GM23338 (cell line): ENCODE results near the gene KLK2. TPM values are rescaled to one million over a fixed set of nuclear protein-coding genes. Genes with fewer than 3 reads are reported as not detected.

Experiments
- ATAC-seq: fragments of 200-7000 bp; cut with Tn5 transposase; 3 replicates; pipeline ENCODE4 v1.9.1; 2020
- DNase-seq: peaks from one replicate; pipeline ENCODE4 v3.0.0-alpha.2; 2015; ENCODE audit warnings: low spot score
- H2AFZ ChIP-seq: fragments of 200-600 bp; sonication (generic); 2 replicates; pipeline ENCODE4 v1.8.0; 2016; ENCODE audit warnings: antibody characterized with exemption, mild to moderate bottlenecking, moderate library complexity
- H3F3A ChIP-seq: fragments of 200-600 bp; sonication (generic); replicated peaks from 2 replicates; pipeline ENCODE4 v1.8.0; 2017; ENCODE audit warnings: antibody characterized with exemption, mixed run types, low read depth
- H3K27ac ChIP-seq: fragments of 200-600 bp; sonication (generic); 2 replicates; pipeline ENCODE4 v1.6.1; 2016; ENCODE audit warnings: low read depth
- H3K27me3 ChIP-seq: fragments of 200-600 bp; sonication (generic); 2 replicates; pipeline ENCODE4 v1.8.0; 2016; ENCODE audit warnings: mild to moderate bottlenecking, mixed run types, moderate library complexity; ENCODE audit not compliant: insufficient read depth
- H3K36me3 ChIP-seq: fragments of 200-600 bp; sonication (generic); 2 replicates; pipeline ENCODE4 v1.8.0; 2016; ENCODE audit warnings: mild to moderate bottlenecking; ENCODE audit not compliant: insufficient read depth
- H3K4me1 ChIP-seq: fragments of 200-600 bp; sonication (generic); 2 replicates; pipeline ENCODE4 v1.8.0; 2016; ENCODE audit warnings: mild to moderate bottlenecking, moderate library complexity; ENCODE audit not compliant: insufficient read depth
- H3K4me2 ChIP-seq: fragments of 200-600 bp; sonication (generic); 2 replicates; pipeline ENCODE4 v1.7.1; 2017; ENCODE audit warnings: mixed run types
- H3K4me3 ChIP-seq: fragments of 200-600 bp; sonication (generic); 2 replicates; pipeline ENCODE4 v1.6.1; 2016; ENCODE audit warnings: mixed run types
- H3K79me2 ChIP-seq: fragments of 200-600 bp; sonication (generic); replicated peaks from 2 replicates; pipeline ENCODE4 v1.8.0; 2017; ENCODE audit warnings: mild to moderate bottlenecking; ENCODE audit not compliant: insufficient read depth
- H3K9me2 ChIP-seq: fragments of 200-600 bp; sonication (generic); 2 replicates; pipeline ENCODE4 v1.8.0; 2017; ENCODE audit not compliant: insufficient read depth
- H4K20me1 ChIP-seq: fragments of 200-600 bp; sonication (generic); replicated peaks from 2 replicates; pipeline ENCODE4 v1.8.0; 2017; ENCODE audit warnings: mild to moderate bottlenecking; ENCODE audit not compliant: insufficient read depth
- H3K27ac Mint-ChIP-seq: 2 replicates; pipeline ENCODE4 v1.8.0; 2020; ENCODE audit warnings: inconsistent platforms, mild to moderate bottlenecking, moderate library complexity, mixed read lengths
- H3K27me3 Mint-ChIP-seq: 3 replicates; pipeline ENCODE4 v1.8.0; 2022; ENCODE audit warnings: low read depth, mild to moderate bottlenecking, moderate library complexity, mixed read lengths, inconsistent platforms; ENCODE audit not compliant: insufficient read depth, poor library complexity
- H3K36me3 Mint-ChIP-seq: 3 replicates; pipeline ENCODE4 v1.8.0; 2021; ENCODE audit warnings: low read depth, mild to moderate bottlenecking, inconsistent platforms, moderate library complexity, mixed read lengths
- H3K4me1 Mint-ChIP-seq: 3 replicates; pipeline ENCODE4 v1.8.0; 2020; ENCODE audit warnings: mild to moderate bottlenecking, inconsistent platforms, mixed read lengths
- H3K4me3 Mint-ChIP-seq: 3 replicates; pipeline ENCODE4 v1.8.0; 2021; ENCODE audit warnings: moderate library complexity, mild to moderate bottlenecking, inconsistent platforms, mixed read lengths
- H3K9me3 Mint-ChIP-seq: 3 replicates; pipeline ENCODE4 v1.8.0; 2020; ENCODE audit warnings: moderate library complexity, mild to moderate bottlenecking, inconsistent platforms, mixed read lengths
- CREB1 ChIP-seq: fragments of 250-450 bp; sonication (Bioruptor Pico); IDR thresholded peaks from 2 replicates; pipeline ENCODE4 v1.5.0; 2020; ENCODE audit warnings: low read depth, mild to moderate bottlenecking, moderate library complexity
- CTCF ChIP-seq, 2 experiments: fragments of 200-600 bp in 1 of 2; sonication (generic) in 1 of 2; conservative IDR thresholded peaks; 2 replicates each; pipeline versions ENCODE4 v1.5.1 to v1.6.1; 2016 to 2017; ENCODE audit warnings: antibody characterized with exemption in 2 of 2, low read depth in 2 of 2, mild to moderate bottlenecking in 2 of 2, moderate library complexity in 1 of 2
- EZH2 ChIP-seq: fragments of 200-600 bp; sonication (generic); IDR thresholded peaks from one replicate; pipeline ENCODE4 v1.8.0; 2017; ENCODE audit warnings: antibody characterized with exemption, mild to moderate bottlenecking, low read depth; ENCODE audit not compliant: unreplicated experiment
- EZH2phosphoT487 ChIP-seq: fragments of 200-600 bp; sonication (generic); IDR thresholded peaks from one replicate; pipeline ENCODE4 v1.8.1; 2018; ENCODE audit warnings: antibody characterized with exemption; ENCODE audit not compliant: unreplicated experiment
- JUNB ChIP-seq: IDR thresholded peaks from one replicate; pipeline ENCODE4 v1.6.1; 2016; ENCODE audit warnings: antibody characterized with exemption; ENCODE audit not compliant: unreplicated experiment
- NANOG ChIP-seq: IDR thresholded peaks from 2 replicates; pipeline ENCODE4 v1.6.1; 2016; ENCODE audit warnings: antibody characterized with exemption, borderline replicate concordance
- POLR2AphosphoS5 ChIP-seq: IDR thresholded peaks from 2 replicates; pipeline ENCODE4 v1.6.1; 2016; ENCODE audit warnings: antibody characterized with exemption, low read depth
- REST ChIP-seq: IDR thresholded peaks from one replicate; pipeline ENCODE4 v1.6.1; 2018; ENCODE audit warnings: antibody characterized with exemption; ENCODE audit not compliant: unreplicated experiment
- STAT1 ChIP-seq: IDR thresholded peaks from one replicate; pipeline ENCODE4 v1.6.1; 2016; ENCODE audit warnings: antibody characterized with exemption; ENCODE audit not compliant: unreplicated experiment
- ZNF114 ChIP-seq: fragments of 250-450 bp; sonication (Bioruptor Pico); IDR thresholded peaks from 2 replicates; pipeline ENCODE4 v1.5.0; 2020; ENCODE audit warnings: mild to moderate bottlenecking, moderate library complexity
- ZNF331 ChIP-seq: fragments of 250-450 bp; sonication (Bioruptor Pico); IDR thresholded peaks from 2 replicates; pipeline ENCODE4 v1.5.0; 2020; ENCODE audit warnings: low read depth, mild to moderate bottlenecking, moderate library complexity
- ZNF462 ChIP-seq: fragments of 250-450 bp; sonication (Bioruptor Pico); IDR thresholded peaks from 2 replicates; pipeline ENCODE4 v1.5.0; 2020; ENCODE audit warnings: mild to moderate bottlenecking, moderate library complexity
- polyA plus RNA-seq: library from polyadenylated mRNA; unstranded; fragments of >200 nt; fragmentation: Nextera tagmentation; extraction: Ambion mirVana; gene quantifications from 2 replicates; pipeline ENCODE4 v1.2.1, GENCODE V29; 2016
- total RNA-seq: library from RNA; depleted of rRNA; stranded (reverse); fragments of >200 nt; shearing (Covaris generic); gene quantifications from 2 replicates; pipeline ENCODE4 v1.2.3, GENCODE V29; 2014
- TF ChIP-seq, protein P1 (sequence below): IDR thresholded peaks from 2 replicates; pipeline ENCODE4 v1.6.1; 2016; ENCODE audit warnings: antibody characterized with exemption

KLK2 gene
- total and polyA plus RNA-seq, 2 experiments from 2014 or later = 0.18 to 0.69 TPM

DNA sequence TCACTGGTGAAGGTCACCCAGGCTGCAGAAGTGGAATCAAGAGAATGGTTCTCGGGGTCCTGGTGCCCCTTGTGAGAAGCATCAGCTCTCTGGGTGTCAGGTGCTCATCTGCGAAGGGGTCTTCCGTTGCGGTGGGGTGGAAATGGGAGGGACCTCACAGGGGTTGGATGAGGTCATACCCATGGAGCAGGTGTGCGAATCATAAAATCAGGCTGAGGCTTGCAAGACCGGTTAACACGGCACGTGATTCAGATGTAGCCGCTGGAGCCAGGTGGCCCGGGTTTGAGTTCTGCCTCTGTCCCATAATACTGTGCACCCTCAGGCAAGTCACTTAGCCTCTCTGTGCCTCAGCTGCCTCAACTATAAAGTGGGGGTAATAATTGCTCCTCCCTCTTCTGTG, 35.9 kb upstream of the KLK2 start:
- peaks cover 30% of the 10 kb centered on the region for H3K27me3 ChIP-seq
- no peaks in the 10 kb centered on the region for H3K36me3 ChIP-seq
- DNase-seq (no peak), ATAC-seq (no peak)
- Mint-ChIP-seq H3K4me3 (peak overlapping the region; percentile 84; the same call in 1 of the 3 replicates), H3K9me3 (peaks cover 15% of the 10 kb centered on the region), H3K27ac (no peak overlapping the region), H3K4me1 (peaks cover 7% of the 10 kb centered on the region; the same call in 2 of the 3 replicates), H3K36me3 (no peaks in the 10 kb centered on the region; the same call in 2 of the 3 replicates), H3K27me3 (peaks cover 24% of the 10 kb centered on the region)
- no peaks in the 10 kb centered on the region for H3K79me2 ChIP-seq
- H3K4me2 ChIP-seq = no peak overlapping the region
- no peak overlapping the region for H3K4me3 ChIP-seq
- H4K20me1 ChIP-seq = no peaks in the 10 kb centered on the region
- 0 out of 2 replicates have a peak, but pooled peaks cover 2% of the 10 kb centered on the region for H3K9me2 ChIP-seq
- no peak overlapping the region for H2AFZ ChIP-seq
- H3K4me1 ChIP-seq = peaks cover 9% of the 10 kb centered on the region
- TF ChIP-seq EZH2 (no peak), POLR2AphosphoS5 (no peak), REST (no peak), CREB1 (no peak), EZH2phosphoT487 (no peak), ZNF462 (CRISPR knock-in tag) (no peak), NANOG (no peak), STAT1 (no peak), JUNB (no peak), ZNF114 (no peak), ZNF331 (CRISPR knock-in tag) (no peak), CTCF (conservative IDR thresholded peaks at IDR 0.05; ENCODE audit: low read depth in 2 of 2) (no peak)
- TF ChIP-seq, protein P1, sequence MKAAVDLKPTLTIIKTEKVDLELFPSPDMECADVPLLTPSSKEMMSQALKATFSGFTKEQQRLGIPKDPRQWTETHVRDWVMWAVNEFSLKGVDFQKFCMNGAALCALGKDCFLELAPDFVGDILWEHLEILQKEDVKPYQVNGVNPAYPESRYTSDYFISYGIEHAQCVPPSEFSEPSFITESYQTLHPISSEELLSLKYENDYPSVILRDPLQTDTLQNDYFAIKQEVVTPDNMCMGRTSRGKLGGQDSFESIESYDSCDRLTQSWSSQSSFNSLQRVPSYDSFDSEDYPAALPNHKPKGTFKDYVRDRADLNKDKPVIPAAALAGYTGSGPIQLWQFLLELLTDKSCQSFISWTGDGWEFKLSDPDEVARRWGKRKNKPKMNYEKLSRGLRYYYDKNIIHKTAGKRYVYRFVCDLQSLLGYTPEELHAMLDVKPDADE = no peak
- 0 out of 2 replicates have a peak, but pooled peaks cover 3% of the 10 kb centered on the region for H3F3A ChIP-seq
- no peak overlapping the region for H3K27ac ChIP-seq
